B cell (primary cell): ENCODE results near the gene PCDH9.

Experiments
- CTCF ChIP-seq: fragments of 200-600 bp; IDR thresholded peaks from one replicate; pipeline ENCODE4 v1.8.0; 2022; ENCODE audit warnings: antibody characterized with exemption, mild to moderate bottlenecking
- EZH2 ChIP-seq: IDR thresholded peaks from 2 replicates; pipeline ENCODE4 v1.6.1; 2012; ENCODE audit warnings: borderline replicate concordance, low read depth, mild to moderate bottlenecking, moderate library complexity, low read length; ENCODE audit not compliant: insufficient read depth, poor library complexity, severe bottlenecking

DNA sequence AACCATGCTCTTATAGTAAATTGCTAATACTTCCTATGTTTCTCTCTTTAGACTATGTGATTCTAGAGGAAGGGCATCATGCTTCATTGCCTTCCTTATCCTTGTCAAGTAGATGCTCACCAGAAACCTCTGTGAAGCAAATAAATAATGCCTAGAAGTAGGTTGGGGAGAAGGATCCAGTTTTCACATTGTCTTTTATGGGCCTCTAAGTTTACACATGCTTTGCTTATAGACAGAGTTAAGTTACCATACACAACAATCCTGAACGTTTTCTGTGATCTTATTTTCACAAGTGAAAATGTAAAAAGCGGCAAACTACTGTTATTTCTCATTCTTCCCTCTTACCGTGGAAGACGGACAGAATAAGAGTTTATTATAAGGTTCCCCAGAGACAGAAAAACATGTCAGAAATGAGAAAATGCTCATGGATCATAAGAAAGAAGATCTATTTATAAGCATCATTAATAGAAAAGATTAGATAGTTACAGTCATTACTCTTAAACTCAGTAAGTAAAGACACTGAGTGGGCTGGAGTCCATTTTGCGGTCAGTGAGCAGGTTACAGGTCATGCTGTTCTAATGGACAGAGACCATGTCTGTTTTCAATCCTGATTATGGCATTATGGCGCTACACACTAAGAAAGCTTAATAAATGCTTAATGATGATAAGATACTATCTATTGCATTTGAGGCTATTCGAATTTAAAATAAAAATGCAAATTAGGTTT, 723.9 kb downstream of the PCDH9 start:
- TF ChIP-seq CTCF: no peak
- TF ChIP-seq EZH2: no peak
